Left ventricle myocardium inferior (tissue), 1 donor: ENCODE results near the gene KBTBD7. TPM values are rescaled to one million over a fixed set of nuclear protein-coding genes. Genes with fewer than 3 reads are reported as not detected.

ENCODE experiments used
- DNase-seq: peaks from one replicate; pipeline ENCODE4 v3.0.0-alpha.2; 2020
- H3K27ac ChIP-seq: fragments of 200-600 bp; replicated peaks from 2 replicates; pipeline ENCODE4 v1.8.0; 2021
- H3K27me3 ChIP-seq: fragments of 200-600 bp; 2 replicates; pipeline ENCODE4 v1.8.0; 2021; ENCODE audit warnings: low read depth
- H3K36me3 ChIP-seq: fragments of 200-600 bp; 2 replicates; pipeline ENCODE4 v1.8.0; 2021
- H3K4me1 ChIP-seq: fragments of 200-600 bp; 2 replicates; pipeline ENCODE4 v1.8.0; 2021
- H3K4me3 ChIP-seq: fragments of 200-600 bp; 2 replicates; pipeline ENCODE4 v1.8.0; 2021; ENCODE audit warnings: mild to moderate bottlenecking, moderate library complexity
- H3K9me3 ChIP-seq: fragments of 200-600 bp; replicated peaks from 2 replicates; pipeline ENCODE4 v1.8.0; 2021
- intact Hi-C: fragments of 100-400 bp; cut with micrococcal nuclease; formaldehyde crosslinking; loops from one replicate; pipeline ENCODE4 v1.11.0; 2022
- long read RNA-seq: library from polyadenylated mRNA; unstranded; transcript quantifications from one replicate; pipeline ENCODE4 v2.0.0, GENCODE V29; 2021
- total RNA-seq: library from RNA; stranded (reverse); fragmentation: NEBNext Ultra II Directional; extraction: Animal tissue kit (Norgen Biotek cat#: 25700); gene quantifications from one replicate; pipeline ENCODE4 v1.2.1, GENCODE V29; 2021
- TF ChIP-seq, protein P1 (sequence below): fragments of 200-600 bp; IDR thresholded peaks from 2 replicates; pipeline ENCODE4 v1.8.0; 2021; ENCODE audit warnings: antibody characterized with exemption, mild to moderate bottlenecking, borderline replicate concordance
- donor health status: DM: no; HTN: yes; CAD: no; lungs with severe emphysema.

The KBTBD7 gene, protein sequence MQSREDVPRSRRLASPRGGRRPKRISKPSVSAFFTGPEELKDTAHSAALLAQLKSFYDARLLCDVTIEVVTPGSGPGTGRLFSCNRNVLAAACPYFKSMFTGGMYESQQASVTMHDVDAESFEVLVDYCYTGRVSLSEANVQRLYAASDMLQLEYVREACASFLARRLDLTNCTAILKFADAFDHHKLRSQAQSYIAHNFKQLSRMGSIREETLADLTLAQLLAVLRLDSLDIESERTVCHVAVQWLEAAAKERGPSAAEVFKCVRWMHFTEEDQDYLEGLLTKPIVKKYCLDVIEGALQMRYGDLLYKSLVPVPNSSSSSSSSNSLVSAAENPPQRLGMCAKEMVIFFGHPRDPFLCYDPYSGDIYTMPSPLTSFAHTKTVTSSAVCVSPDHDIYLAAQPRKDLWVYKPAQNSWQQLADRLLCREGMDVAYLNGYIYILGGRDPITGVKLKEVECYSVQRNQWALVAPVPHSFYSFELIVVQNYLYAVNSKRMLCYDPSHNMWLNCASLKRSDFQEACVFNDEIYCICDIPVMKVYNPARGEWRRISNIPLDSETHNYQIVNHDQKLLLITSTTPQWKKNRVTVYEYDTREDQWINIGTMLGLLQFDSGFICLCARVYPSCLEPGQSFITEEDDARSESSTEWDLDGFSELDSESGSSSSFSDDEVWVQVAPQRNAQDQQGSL
- 5.2 TPM for total RNA-seq
- long read RNA-seq, full-length matches to known transcripts: 22 of 22 reads
- long read RNA-seq, partial matches to known transcripts: 0 of 22 reads
- long read RNA-seq, other reads (novel, unspliced or antisense): 0 of 22 reads

GRCh38 chr13:41193919-41194824, at the start of gene KBTBD7:
TSS of gene KBTBD7 (minus strand) at chr13:41194569. CDS start at chr13:41194257, 312 bp downstream.
- Histone ChIP-seq H3K9me3 (no peaks in the 10 kb centered on the region), H3K4me3 (peak within 1 kb of the TSS; percentile 90), H3K4me1 (peaks cover 36% of the 10 kb centered on the region), H3K27me3 (no peaks in the 10 kb centered on the region), H3K27ac (peak within 1 kb of the TSS; percentile 92), H3K36me3 (peaks cover 3% of the 10 kb centered on the region)
- intact Hi-C loops: loop anchor here (5.0 kb wide), 1 partner anchor 62 kb away; the partner anchor contains the start of gene KBTBD6
- TF ChIP-seq, protein P1, sequence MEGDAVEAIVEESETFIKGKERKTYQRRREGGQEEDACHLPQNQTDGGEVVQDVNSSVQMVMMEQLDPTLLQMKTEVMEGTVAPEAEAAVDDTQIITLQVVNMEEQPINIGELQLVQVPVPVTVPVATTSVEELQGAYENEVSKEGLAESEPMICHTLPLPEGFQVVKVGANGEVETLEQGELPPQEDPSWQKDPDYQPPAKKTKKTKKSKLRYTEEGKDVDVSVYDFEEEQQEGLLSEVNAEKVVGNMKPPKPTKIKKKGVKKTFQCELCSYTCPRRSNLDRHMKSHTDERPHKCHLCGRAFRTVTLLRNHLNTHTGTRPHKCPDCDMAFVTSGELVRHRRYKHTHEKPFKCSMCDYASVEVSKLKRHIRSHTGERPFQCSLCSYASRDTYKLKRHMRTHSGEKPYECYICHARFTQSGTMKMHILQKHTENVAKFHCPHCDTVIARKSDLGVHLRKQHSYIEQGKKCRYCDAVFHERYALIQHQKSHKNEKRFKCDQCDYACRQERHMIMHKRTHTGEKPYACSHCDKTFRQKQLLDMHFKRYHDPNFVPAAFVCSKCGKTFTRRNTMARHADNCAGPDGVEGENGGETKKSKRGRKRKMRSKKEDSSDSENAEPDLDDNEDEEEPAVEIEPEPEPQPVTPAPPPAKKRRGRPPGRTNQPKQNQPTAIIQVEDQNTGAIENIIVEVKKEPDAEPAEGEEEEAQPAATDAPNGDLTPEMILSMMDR: no peak
- peak; percentile 94 for DNase-seq

- TF ChIP-seq, protein P1: no peak
- no peaks in the 10 kb centered on the region for H3K27me3 ChIP-seq
- intact Hi-C loops: no loop called here
- peaks cover 23% of the 10 kb centered on the region for H3K4me1 ChIP-seq
- H3K36me3 ChIP-seq: peaks cover 29% of the 10 kb centered on the region
- H3K27ac ChIP-seq: no peak overlapping the region
- no peak overlapping the region for H3K4me3 ChIP-seq
- DNase-seq: no peak
- H3K9me3 ChIP-seq: no peaks in the 10 kb centered on the region
Measured at GRCh38 chr13:41241626-41242025, 47.3 kb upstream of the KBTBD7 start.

DNA sequence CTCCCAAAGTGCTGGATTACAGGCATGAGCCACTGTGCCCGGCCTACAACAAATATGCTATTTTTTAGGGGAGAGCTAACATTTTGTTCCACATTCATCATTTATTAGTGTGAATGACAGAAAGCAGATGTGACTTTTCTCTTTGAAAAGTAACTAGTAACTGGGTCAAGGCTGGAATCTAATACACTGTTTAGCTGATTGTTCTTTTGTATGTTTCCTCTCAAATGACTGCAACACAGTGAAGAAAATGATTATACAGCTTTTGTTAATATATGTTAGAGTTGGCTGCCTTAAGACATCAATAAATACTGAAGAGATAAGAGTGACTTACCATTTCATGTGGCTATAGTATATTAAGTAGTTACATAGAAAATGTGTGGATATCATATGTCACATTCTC, 42.0 kb upstream of the KBTBD7 start:
- Histone ChIP-seq H3K27ac (no peak overlapping the region), H3K4me3 (no peak overlapping the region), H3K4me1 (no peaks in the 10 kb centered on the region), H3K36me3 (peaks cover 39% of the 10 kb centered on the region), H3K27me3 (no peaks in the 10 kb centered on the region), H3K9me3 (no peaks in the 10 kb centered on the region)
- TF ChIP-seq, protein P1: no peak
- DNase-seq: no peak
- intact Hi-C loops: no loop called here

- H3K27ac ChIP-seq: no peak overlapping the region
- DNase-seq: no peak
- no peak overlapping the region for H3K4me3 ChIP-seq
- intact Hi-C loops: no loop called here
- H3K4me1 ChIP-seq: no peaks in the 10 kb centered on the region
- peaks cover 29% of the 10 kb centered on the region for H3K36me3 ChIP-seq
- H3K9me3 ChIP-seq: no peaks in the 10 kb centered on the region
- TF ChIP-seq, protein P1: no peak
- H3K27me3 ChIP-seq: no peaks in the 10 kb centered on the region
Measured at GRCh38 chr13:41232578-41233480, 38.5 kb upstream of the KBTBD7 start.
